Measurements from ENCODE around the gene TMEM51.

The TMEM51 gene

DNA sequence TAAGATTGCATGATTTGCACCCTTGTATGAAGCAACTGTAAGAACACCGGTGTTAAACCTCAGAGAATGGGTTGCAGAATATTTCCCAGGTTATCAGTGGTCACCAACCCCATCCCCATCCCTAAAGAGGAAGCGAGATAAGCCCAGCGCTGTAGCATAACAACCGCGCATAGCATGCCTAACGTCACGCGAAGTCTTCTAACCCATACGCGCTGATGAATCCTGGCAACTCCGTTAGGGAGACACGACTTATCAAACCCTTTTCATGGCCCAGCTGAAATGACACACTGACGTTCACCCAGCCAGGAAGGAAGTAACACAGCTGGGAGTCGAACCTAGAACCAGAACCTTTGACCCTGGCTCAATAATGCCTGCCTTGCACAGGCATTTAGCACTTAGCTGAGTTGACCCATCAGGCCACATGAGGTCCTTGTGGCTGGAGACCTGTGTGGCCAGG lies 24.2 kb downstream of the TMEM51 start:
- DNase-seq (ENCODE audit: low read depth), result no peak

DNA sequence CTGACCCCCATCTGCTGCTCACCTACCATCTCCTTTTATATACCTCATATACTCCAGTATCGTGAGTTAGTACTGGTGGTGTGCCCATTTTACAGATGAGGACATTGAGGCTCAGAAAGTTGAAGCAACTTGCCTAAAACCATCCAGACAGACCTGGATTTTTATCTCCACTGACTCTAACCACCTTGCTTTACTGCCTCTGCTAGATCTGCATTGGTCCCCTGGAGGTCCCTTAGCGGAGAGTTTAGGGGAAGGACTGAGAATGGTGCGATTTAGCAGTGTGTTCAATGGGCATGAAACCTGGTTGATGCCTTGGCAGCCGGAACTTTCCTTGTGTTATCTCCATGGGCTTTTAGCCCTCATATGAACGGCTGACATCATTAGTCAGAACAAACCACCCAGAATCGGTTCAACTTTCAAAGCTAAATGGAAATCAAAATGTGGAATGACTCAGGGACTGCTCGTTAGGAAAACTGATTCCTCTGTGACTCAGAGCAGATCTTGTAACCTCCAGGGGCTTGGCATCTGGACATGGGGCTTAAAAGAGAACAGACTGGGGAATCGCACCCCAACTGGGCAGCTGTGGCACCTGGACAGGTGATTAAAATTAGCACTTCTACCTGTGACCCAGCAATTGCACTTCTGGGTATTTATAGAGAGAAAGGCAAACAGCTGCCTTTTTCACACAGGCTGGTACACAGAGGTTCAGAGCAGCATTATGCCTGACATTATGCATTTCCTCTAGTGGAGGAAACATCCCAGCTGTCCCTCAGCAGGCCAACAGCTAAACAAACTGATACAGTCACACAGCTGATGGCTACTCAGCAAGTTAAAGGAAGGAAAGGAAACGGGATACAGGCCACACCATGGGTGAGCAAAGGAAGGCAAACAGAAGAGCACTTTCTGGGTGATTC lies 25.3 kb downstream of the TMEM51 start:
- no peak for DNase-seq (ENCODE audit: low read depth)

DNA sequence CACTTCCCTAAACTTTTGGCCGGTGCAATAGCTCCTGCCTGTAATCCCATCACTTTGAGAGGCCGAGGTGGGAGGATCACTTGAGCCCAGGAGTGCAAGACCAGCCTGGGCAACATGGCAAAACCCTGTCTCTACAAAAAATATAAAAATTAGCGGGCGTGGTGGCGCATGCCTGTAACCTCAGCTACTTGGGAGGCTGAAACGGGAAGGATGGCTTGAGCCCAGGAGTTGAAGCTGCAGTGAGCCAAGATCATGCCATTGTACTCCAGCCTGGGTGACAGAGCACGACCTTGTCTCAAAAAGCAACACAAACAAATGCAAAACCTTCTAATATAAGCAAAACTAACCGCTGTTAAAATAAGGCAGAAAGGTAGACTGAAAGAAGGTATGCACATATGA lies 25.9 kb downstream of the TMEM51 start:
- no peak for DNase-seq (ENCODE audit: low read depth)

DNA sequence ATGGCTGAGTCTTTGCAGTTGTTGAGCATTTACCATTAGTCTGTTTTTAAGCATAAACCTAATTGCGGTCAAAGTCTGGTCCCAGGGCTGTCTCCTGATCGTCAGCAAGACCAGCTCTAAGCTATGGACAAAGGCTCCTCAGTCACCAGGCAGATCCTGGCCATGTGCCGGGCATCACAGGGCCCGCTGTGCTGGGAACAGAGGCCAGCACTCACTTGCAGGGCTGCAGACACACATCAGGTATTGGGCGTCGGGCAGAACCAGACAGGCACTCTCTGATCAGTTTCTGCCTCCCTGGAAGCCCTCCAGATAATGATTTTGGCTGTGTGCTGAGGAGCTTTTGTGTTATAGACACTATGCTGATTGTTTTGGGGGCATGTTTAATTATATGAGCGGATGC lies 26.6 kb downstream of the TMEM51 start:
- no peak for DNase-seq (ENCODE audit: low read depth)

DNA sequence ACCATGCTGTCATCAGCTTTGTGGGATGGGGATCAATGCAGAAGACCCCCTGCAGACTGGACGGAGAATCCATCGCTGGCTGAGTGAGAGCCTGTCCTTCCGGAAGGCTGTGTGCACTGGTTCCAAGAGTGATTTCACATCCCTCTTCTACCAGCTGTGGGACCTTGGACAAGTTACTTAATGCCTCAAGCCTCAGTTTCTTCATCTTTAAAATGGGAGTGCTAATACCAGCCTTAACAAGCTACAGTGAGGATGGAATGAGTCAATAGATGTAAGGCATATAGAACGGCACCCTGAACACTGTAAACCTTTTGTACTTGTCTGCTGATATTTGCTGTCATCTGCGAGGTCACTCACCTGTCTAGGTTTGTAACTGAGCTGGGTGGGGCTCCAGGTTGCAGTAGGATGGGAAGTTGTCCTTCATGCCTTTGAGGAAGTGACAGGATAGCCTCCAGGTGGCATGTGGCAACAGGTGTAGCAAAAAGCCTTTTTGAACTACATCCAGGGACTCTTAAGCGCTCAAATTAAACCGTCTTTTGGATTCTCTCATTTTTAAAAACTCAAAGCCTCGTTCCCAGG lies 27.5 kb downstream of the TMEM51 start:
- DNase-seq (ENCODE audit: low read depth), result no peak

DNA sequence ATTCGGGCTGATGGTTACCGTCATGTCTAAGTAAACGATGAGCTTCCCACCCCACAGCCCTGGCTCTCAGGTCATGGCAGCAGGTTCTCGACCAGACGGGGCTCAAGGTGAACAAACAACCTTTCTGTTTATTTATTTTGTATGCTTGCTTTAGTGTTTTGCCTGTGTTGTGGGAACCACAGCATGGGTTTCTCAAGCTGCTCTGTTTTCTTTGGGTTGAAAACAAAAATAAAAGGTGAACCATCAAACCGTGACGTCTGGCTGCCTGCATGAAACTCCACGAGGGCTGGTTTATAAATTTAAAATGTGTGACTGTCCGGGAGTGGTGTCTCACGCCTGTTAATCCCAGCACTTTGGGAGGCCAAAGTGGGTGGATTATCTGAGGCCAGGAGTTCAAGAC lies 28.0 kb downstream of the TMEM51 start:
- DNase-seq (ENCODE audit: low read depth), result no peak

DNA sequence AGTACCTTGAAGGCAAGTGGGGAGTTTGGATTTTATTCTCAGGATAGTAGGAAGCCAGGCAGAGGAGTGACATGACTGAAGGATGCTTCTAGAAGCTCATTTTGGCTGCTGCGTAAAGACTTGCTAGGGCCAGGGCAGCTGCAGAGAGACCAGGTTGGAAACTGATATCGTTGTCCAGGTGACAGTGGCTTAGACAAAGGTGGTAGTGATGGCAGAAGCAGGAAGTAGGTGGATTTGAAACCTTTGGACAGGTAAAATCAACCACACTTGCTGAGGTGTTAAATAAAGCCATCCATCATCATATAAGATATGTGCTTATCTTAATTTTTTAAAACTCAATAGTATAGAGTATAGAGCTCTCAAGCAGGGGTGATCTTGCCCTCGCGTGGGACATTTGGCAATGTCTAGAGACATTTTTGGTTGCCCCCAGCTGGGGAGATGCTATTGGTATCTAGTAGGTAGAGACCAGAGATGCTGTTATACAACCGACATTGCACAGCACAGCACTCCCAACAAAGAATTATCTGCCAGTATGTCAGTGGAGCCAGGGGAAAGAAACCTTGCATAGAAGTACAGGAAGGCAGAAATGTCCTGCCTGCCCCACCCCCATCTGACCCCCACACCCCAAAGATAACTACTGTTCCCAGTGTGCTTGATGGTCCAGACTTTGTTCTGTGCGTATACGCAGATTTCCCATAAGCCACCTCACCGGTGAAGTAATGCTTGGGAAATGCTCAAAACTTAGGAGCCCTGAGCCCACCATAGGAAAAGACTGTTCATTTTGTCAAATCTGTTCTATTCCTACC lies 31.1 kb downstream of the TMEM51 start:
- DNase-seq (ENCODE audit: low read depth), result no peak

DNA sequence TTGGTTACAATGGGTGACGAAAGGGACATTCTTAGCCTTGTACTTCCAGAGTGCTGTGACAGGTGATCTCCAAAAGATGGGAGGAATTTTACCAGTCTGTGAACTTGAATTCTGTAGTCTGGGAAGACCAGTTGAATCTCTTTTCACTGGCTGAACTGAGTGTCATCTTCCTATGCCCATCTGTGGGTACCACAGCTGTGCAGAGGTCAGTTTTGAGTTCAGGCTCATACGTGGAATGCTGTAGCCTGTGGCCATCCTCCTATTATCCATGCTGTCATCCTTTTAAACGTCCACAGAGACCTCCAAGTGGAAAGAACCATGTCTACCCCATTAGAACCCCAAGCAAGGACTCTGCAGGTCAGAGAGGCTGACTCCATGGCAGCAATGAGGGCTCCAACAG lies 32.1 kb downstream of the TMEM51 start:
- DNase-seq (ENCODE audit: low read depth), result no peak

DNA sequence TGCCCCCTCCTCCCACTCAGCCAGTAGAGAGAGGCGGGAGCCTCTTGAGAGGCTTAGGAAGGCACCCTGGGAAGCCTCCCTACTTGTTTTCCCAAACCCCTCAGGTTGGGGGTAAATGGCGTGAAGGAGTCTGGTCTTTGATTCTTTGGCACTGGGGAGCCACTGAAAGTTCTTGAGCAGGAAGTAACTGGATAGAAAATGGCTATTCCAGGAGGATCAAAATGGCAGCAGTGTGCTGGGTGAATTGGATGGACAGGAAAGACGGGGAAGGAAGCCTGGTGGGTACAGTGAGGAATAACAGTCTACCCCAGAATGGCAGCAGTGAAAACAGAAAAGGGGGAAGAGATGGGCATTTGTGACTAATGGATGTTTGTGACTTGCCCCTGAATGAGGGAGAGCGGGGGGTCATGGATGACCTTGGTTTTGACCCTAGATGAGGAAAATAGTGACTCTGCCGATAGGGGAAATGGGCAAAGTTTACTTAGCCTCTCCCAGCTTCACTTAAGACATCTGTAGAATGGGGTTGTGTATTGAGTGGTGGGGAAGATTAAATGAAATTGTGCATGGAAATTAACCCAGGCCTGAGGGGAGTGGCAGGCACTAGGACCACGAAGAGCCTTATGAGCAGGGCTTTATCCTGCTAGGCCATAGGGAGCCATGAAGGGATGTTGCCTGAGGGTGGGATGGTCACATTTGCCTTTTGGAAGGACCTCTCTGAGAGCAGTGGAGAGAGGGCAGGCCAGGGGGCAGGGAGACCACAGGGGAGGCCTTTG lies 32.7 kb downstream of the TMEM51 start:
- no peak for DNase-seq (ENCODE audit: low read depth)

DNA sequence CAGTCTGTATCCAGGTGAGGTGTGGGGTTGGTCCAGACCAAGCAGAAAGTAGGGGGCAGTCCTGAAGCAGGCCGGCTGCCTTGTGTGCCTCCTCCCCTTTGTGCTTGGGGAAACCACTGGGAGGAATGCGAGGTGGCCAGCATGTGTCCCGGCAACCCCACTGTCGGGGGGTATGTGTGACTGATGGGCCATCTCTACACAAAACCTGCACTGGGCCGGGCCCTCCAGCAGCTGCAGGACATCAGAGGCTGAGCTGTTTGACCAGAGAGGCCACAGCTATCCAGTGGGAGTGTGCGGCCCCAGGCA lies 33.3 kb downstream of the TMEM51 start:
- no peak for DNase-seq (ENCODE audit: low read depth)

DNA sequence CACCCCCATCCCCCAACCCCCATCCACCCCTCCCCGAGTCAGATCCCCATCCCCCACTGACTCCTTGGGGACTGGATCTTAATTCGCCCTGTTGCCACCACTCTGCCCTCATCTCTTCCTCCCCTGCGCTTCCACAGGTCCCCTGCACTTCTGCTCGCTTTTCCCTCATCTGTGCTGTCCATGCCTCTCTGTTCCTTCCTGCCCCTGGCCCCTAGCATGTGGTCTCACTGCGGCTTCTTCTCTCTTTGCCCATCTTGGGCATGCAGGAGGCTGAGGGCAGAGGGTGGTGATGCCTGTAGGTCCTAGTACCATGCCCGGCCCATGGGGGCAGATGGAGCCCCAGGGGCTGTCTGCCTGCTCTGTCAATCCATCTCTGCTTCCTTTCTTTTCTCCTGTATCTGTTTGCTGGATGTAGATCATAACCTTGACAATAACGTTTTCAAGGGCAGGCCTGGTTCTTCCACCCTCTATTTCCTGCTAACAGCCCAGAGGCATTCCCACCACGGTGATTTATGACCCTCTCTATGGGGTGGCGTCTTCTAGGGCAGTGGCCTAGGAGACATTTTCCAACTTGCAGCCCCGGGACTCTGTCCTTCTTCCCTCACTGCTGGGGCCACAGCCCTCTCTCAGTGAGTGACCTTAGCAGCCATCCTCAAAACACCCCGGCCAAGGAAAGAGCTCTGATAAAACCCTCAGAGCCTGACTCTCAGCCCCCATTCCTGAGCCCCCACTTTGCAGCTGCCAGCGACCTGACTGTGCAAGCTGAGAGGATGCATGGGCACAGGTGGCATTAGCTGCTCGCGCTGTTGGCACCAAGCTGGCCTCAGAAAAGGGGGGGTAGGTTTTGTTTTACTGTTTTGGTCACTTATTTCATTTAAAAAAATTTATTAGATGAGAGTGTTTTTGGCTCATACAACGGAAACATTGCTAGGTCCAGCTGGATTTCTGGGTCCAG lies 33.9 kb downstream of the TMEM51 start:
- no peak for DNase-seq (ENCODE audit: low read depth)

DNA sequence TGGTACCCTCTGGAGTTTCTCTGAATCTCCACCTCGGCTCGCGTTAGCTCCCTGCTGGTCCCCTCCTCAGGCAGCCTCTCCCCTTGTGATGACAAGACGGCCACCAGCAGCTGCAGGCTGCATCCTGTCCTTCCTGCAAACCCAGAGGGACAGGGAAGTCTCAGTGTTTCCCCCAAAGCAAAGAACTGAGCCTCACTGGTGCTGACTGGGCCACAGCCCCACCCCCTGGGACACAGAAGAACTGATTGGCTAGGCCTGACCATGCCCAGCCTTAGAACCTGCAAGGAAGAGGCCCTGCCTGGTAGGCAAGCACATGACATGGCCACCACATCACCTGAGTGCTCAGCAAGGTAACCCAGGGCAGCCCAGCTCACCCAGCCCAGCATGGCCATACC lies 34.6 kb downstream of the TMEM51 start:
- no peak for DNase-seq (ENCODE audit: low read depth)

DNA sequence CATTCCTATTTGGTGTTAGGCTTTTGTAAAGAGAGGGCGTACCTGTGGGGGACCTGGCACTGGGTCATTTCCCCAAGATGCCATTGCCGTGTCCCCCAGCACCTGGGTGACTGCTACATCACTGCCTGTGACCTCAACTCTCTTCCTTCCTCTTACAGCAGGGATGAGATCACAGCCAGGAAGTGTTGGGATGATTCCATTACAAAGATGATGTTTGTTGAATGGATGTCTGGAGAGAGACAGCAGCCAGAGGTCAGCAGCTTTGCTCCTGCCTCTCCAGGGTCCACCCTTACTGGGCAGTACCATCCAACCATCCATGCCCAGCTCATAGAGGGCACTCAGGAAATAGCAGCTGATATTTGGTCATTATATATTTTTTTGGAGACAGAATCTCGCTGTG lies 35.1 kb downstream of the TMEM51 start:
- DNase-seq (ENCODE audit: low read depth), result no peak

DNA sequence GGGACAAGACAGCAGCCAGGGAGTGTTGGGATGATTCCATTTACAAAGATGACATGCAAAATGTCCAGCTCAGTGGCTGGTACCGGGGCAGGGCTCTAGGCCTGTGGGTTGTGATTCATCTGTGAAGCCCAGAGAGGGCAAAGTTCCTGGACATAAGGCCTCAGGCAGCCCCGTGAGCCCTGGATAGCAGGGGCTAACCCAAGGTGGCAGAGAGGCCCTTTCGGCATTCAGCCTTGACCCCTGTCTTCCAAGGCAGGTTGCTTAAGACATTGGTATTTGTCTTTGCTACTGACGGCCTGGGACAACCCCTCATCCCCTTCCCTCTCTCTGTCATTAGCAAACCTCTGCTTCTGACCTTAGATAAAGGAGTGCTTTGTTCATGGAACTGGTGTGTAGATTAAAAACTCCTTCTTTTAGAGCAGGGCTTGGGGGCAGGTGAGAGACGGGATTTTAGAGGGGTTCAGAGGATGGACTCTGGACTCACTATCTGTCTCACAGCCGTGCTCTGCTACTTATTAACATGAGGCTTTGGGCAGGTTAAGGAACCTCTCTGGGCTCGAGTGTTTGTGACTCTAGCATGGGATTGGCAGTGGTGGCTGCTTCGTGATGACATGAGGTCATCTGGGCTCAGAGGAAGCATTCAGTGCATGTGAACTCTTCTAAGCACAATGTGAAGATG lies 36.3 kb downstream of the TMEM51 start:
- DNase-seq (ENCODE audit: low read depth), result no peak

DNA sequence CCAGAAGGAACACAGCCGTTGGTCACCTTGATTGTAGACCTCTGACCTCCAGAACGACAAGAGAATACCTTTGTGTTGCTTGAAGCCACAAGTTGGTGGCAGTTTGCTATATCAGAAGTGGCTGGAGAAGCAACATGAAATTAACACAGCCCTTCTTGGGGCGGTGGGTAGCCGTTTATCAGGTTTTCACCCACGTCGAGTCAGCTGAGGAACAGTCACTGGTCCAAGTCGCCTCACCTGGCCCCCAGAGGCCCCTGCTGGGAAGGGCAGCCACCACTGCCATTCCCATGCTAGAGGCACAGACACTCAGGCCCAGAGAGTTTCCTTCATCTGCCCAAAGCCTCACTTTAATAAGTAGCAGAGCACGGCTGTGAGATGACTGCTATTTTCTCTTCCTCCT lies 37.7 kb downstream of the TMEM51 start:
- no peak for DNase-seq (ENCODE audit: low read depth)

DNA sequence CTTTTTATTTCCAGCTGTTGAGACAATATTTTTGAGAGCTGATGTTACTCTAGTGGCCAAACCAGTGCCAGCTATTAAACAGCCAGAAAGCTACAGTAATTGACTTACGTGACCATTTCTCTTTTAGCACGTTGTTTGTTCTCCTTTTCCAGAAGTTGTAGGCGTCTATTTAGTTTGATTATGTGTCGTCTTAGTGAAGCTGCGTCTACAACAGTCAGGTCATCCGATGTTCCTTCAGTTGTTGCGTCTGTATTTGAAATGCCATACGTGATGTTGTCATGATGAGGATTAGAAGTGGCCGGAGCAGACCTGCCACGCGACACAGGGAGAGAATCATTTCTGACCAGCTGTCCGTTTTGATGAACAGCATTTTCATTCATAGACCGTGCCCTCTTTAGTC lies 38.2 kb downstream of the TMEM51 start:
- no peak for DNase-seq (ENCODE audit: low read depth)

DNA sequence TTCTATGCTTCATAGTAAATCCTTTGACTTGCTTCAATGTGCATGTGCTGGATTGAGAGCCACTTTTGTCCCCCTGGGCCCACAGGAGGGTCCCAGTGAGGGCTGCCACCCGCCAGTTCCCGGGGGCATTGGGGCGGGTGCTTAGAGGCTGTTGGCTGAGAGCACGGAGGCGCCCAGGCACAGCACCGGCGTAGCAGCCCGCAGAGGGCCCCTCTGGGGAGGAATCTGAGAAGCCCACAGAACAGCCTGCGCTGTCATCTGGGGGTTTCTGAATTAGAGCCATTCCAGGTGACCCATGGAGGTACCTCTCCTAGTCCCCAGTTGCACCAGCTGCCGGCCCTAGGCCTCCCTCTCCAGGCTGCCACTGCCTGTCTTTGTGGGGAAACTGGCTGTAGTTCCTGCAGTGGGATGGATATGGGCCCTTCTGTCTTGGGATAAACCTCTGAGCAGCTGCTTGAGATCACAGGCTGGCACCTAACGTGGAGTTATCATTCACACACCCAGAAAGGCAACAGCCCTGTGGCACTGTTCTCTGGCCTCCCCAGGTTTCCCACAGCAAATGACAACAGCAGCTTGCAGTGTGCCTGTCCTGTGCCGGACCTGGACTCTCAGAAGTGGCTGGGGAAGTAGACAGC lies 39.5 kb downstream of the TMEM51 start:
- no peak for DNase-seq (ENCODE audit: low read depth)

DNA sequence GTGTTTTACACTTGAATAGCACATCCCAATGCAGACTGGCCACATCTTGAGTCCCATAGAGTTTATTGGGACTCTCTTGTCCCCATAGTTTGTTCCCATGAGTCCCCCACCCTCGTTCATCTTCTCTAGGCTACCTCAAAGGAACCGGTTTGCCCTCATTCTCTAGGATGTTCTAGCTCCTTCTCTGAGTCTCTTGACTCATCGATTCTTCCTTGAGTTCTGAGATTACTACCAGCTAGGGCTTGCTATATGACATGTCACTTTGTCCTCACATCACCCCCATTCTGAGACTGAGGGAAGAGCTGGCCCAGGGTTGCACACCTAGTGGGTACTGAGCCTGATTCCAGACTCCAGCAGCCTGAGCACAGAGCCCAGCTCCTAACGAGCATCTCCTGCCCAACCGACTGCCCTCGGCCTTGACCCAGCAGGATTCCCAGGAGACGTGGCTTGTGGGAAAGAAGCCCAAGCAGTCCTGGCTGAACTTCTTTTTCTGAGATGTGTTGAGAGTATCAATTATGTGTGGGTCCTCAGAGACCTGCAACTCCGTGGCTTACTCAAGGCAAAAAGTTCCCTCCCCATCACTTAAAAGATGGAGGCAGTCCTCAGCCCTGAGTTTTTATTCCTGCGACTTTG lies 42.0 kb downstream of the TMEM51 start:
- DNase-seq (ENCODE audit: low read depth), result no peak

DNA sequence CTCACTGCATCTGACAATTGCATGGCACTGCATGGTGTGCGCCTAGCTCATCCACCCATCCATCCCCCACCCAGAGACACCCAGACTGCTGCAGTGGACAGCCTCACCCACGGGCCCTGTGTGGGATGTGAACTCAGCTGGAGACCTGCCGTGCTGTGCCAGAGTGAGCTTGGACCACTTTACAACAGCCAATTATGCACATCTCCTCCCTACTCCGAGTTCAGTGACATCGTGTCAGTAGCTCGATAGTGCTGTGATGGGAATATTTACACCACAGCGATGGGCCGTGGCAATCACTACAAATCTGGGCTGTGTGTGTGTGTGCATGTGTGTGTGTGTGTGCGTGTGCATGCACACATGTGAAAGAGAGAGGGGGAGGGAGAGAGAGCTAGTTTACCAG lies 42.5 kb downstream of the TMEM51 start:
- DNase-seq (ENCODE audit: low read depth), result no peak
